Nephron progenitor cell (in vitro differentiated cells): ENCODE results near the gene ARRB2.

Experiments used
- DNase-seq: peaks from one replicate; pipeline ENCODE4 v3.0.0; 2021
- H3K27ac Mint-ChIP-seq: 2 replicates; pipeline ENCODE4 v1.8.0; 2021; ENCODE audit warnings: mild to moderate bottlenecking, moderate library complexity, mixed read lengths
- H3K27me3 Mint-ChIP-seq: 2 replicates; pipeline ENCODE4 v1.8.0; 2021; ENCODE audit warnings: mild to moderate bottlenecking, low read depth, mixed read lengths; ENCODE audit not compliant: poor library complexity
- H3K36me3 Mint-ChIP-seq: 2 replicates; pipeline ENCODE4 v1.8.0; 2021; ENCODE audit warnings: low read depth, mixed read lengths
- H3K4me1 Mint-ChIP-seq: 2 replicates; pipeline ENCODE4 v1.8.0; 2021; ENCODE audit warnings: mixed read lengths
- H3K4me3 Mint-ChIP-seq: 2 replicates; pipeline ENCODE4 v1.8.0; 2021; ENCODE audit warnings: mild to moderate bottlenecking, moderate library complexity, mixed read lengths
- H3K9me3 Mint-ChIP-seq: 2 replicates; pipeline ENCODE4 v1.8.0; 2021; ENCODE audit warnings: mild to moderate bottlenecking, moderate library complexity, mixed read lengths
- CTCF ChIP-seq: fragments of 200-600 bp; sonication (generic); IDR thresholded peaks from 2 replicates; pipeline ENCODE4 v1.5.0; 2021; ENCODE audit warnings: antibody characterized with exemption

Gene ARRB2

GRCh38 chr17:4743216-4743615, 32.8 kb downstream of the ARRB2 start:
- Mint-ChIP-seq H3K36me3 (no peaks in the 10 kb centered on the region), H3K4me3 (no peak overlapping the region), H3K4me1 (peaks cover 29% of the 10 kb centered on the region), H3K27me3 (peaks cover 99% of the 10 kb centered on the region), H3K27ac (no peak overlapping the region), H3K9me3 (peaks cover 5% of the 10 kb centered on the region)
- DNase-seq, result no peak
- no peak for TF ChIP-seq CTCF

DNA sequence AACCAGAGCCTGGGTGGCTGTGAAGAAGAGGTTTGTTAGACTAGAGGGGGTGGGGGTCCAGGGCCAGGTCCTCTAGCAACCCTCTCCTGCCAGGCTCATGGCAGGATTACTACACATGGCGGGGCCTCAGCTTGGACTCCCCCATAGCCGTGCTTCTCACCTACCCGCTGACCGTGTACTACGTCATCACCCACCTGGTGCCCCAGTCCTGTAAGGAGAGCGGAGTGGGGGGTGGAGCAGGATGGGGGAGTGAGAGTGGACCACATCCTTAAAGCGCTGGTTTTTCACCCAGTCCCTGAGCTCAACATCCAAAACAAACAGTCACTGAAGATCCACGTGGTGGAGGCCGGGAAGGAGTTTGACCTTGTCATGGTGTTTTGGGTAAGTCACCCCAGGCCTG, 33.5 kb downstream of the ARRB2 start:
- H3K4me1 Mint-ChIP-seq, result peaks cover 23% of the 10 kb centered on the region
- peak overlapping the region; percentile 74 for H3K27ac Mint-ChIP-seq
- peaks cover 99% of the 10 kb centered on the region for H3K27me3 Mint-ChIP-seq
- H3K36me3 Mint-ChIP-seq, result no peaks in the 10 kb centered on the region
- peaks cover 5% of the 10 kb centered on the region for H3K9me3 Mint-ChIP-seq
- no peak overlapping the region for H3K4me3 Mint-ChIP-seq
- DNase-seq, result no peak
- TF ChIP-seq CTCF, result no peak

- Mint-ChIP-seq H3K9me3 (peaks cover 5% of the 10 kb centered on the region), H3K27me3 (peaks cover 100% of the 10 kb centered on the region), H3K36me3 (no peaks in the 10 kb centered on the region), H3K4me1 (peaks cover 19% of the 10 kb centered on the region), H3K4me3 (peak overlapping the region; percentile 74), H3K27ac (no peak overlapping the region)
- no peak for TF ChIP-seq CTCF
- peak; percentile 63 for DNase-seq
Measured at GRCh38 chr17:4744999-4745969, 34.9 kb downstream of the ARRB2 start.

DNA sequence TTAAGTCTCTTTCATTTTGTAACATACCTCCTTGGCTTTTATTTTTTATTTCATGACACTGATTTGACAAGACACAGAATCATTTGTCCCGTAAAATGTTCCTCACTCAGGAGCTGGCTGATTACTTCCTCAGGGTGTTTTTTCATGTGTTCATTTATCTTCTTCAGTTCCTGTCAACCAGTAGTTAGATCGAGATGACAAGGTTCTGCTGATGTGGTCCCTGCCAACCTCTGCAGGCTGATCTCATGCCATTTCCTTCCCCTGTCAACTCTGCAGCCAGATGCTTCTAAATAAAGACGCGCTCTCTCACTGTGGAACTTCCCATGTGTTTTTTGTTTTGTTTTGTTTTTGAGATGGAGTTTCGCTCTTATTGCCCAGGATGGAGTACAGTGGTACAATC, 37.4 kb downstream of the ARRB2 start:
- Mint-ChIP-seq H3K27me3 (peaks cover 100% of the 10 kb centered on the region), H3K9me3 (peaks cover 5% of the 10 kb centered on the region), H3K36me3 (no peaks in the 10 kb centered on the region), H3K4me3 (no peak overlapping the region), H3K27ac (no peak overlapping the region), H3K4me1 (peaks cover 17% of the 10 kb centered on the region)
- no peak for TF ChIP-seq CTCF
- DNase-seq, result no peak

DNA sequence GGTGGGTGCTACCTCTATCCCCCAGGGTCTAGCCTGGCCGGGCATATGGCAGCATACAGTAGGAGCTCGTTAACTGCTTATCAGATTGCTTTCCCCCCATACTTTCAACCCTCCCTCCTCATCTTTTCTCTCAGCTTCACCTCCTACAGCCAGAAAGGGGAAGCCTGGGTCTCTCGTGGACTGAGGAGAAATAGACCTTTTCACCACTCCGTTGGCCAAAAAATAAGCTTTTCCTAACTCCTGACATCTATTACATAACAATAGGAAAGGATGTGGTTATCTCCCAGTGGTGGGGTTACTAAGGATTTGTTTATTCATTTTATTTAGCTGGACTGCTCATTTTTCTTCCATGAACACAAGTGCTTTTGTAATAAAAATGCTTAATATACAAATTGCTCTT, 38.3 kb downstream of the ARRB2 start:
- H3K27me3 Mint-ChIP-seq, result peaks cover 100% of the 10 kb centered on the region
- H3K4me1 Mint-ChIP-seq, result peaks cover 17% of the 10 kb centered on the region
- H3K4me3 Mint-ChIP-seq, result no peak overlapping the region
- H3K27ac Mint-ChIP-seq, result no peak overlapping the region
- peaks cover 5% of the 10 kb centered on the region for H3K9me3 Mint-ChIP-seq
- TF ChIP-seq CTCF, result no peak
- H3K36me3 Mint-ChIP-seq, result no peaks in the 10 kb centered on the region
- no peak for DNase-seq

DNA sequence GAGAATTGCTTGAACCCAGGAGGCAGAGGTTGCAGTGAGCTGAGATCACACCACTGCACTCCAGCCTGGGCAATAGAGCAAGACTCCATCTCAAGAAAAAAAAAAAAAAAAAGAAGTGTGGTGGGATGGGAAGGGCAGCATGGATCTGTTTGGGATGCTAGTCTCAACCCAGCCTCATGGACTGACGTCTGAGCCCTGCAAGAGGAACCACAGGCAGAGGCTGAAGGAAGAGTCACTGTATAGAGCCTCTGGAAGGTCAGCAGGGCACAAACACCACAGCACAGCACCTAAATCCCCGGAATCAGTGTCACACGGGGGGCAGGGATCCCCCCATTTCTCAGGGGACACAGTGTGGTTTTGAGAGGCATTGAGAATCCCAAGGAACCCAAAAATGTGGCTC, 40.2 kb downstream of the ARRB2 start:
- Mint-ChIP-seq H3K27me3 (peaks cover 97% of the 10 kb centered on the region), H3K4me1 (peaks cover 10% of the 10 kb centered on the region), H3K27ac (no peak overlapping the region), H3K36me3 (no peaks in the 10 kb centered on the region), H3K4me3 (no peak overlapping the region), H3K9me3 (peaks cover 5% of the 10 kb centered on the region)
- no peak for DNase-seq
- no peak for TF ChIP-seq CTCF
